Sigmoid colon (tissue), 7 donors: ENCODE results near the gene NACA2. TPM values are rescaled to one million over a fixed set of nuclear protein-coding genes. Genes with fewer than 3 reads are reported as not detected.
A peak's percentile ranks its signal among the peaks of the same experiment; 100 is the strongest.
"Not testable (repeated sequence)": the region's sequence is repeated elsewhere in the genome, so short reads cannot be mapped to it uniquely, and the experiment has no call there.

Source experiments
- DNase-seq: peaks from one replicate; pipeline ENCODE4 v3.0.0-alpha.2; 2019
- H3K27ac ChIP-seq, 4 donors: fragments of 200-600 bp; sonication (generic); one replicate each; pipeline ENCODE4 v1.5.1; 2016 to 2019; ENCODE audit warnings: mild to moderate bottlenecking in 1 of 4
- H3K27me3 ChIP-seq, 3 donors: fragments of 200-600 bp; sonication (generic); one replicate each; pipeline ENCODE4 v1.5.1; 2019; ENCODE audit warnings: mild to moderate bottlenecking in 1 of 3
- H3K36me3 ChIP-seq, 4 donors: fragments of 200-600 bp; sonication (generic); one replicate each; pipeline ENCODE4 v1.5.1; 2016 to 2019
- H3K4me1 ChIP-seq, 4 donors: fragments of 200-600 bp; sonication (generic); one replicate each; pipeline ENCODE4 v1.5.1; 2017 to 2019
- H3K4me3 ChIP-seq, 4 donors: fragments of 200-600 bp; sonication (generic); one replicate each; pipeline ENCODE4 v1.5.1; 2017 to 2019; ENCODE audit warnings: mild to moderate bottlenecking in 2 of 4, moderate library complexity in 1 of 4
- H3K9me3 ChIP-seq, 4 donors: fragments of 200-600 bp in 3 of 4; sonication (generic) in 3 of 4; one replicate each; pipeline versions ENCODE4 v1.5.1 to v1.6.1; 2013 to 2019
- CTCF ChIP-seq, 4 experiments: fragments of 450-650 bp in 3 of 4; fragments of 200-600 bp in 1 of 4; IDR thresholded peaks; one replicate each; pipeline ENCODE4 v1.5.1; 2016 to 2019; ENCODE audit warnings: antibody characterized with exemption in 4 of 4, mild to moderate bottlenecking in 3 of 4, moderate library complexity in 2 of 4
- EP300 ChIP-seq, 4 donors: sonication (generic); formaldehyde crosslinking; IDR thresholded peaks; one replicate each; pipeline ENCODE4 v1.6.1; 2017; ENCODE audit warnings: antibody characterized with exemption in 4 of 4
- POLR2A ChIP-seq, 2 donors: fragments of 450-650 bp; IDR thresholded peaks; one replicate each; pipeline ENCODE4 v1.6.1; 2016; ENCODE audit warnings: antibody characterized with exemption in 2 of 2, mild to moderate bottlenecking in 2 of 2, moderate library complexity in 2 of 2
- POLR2AphosphoS5 ChIP-seq, 4 donors: sonication (generic); formaldehyde crosslinking; IDR thresholded peaks; one replicate each; pipeline ENCODE4 v1.6.1; 2017; ENCODE audit warnings: antibody characterized with exemption in 4 of 4
- WGBS, 2 donors: extraction: QIAGEN DNeasy Blood & Tissue Kit; methylation state at CpG; one replicate each; pipeline ENCODE4 v1.1.7; 2013; 5-methylcytosine and 5-hydroxymethylcytosine counted together
- intact Hi-C: fragments of 100-400 bp; cut with DNase I; formaldehyde crosslinking; loops from one replicate; pipeline ENCODE4 v1.15.1; 2023
- polyA plus RNA-seq, 3 donors: library from polyadenylated mRNA; stranded (reverse); fragments of 200-250 nt; gene quantifications; one replicate each; pipeline ENCODE4 v1.2.3, GENCODE V29; 2013
- total RNA-seq, 4 donors: library from RNA; depleted of rRNA; stranded (reverse); fragments of >200 nt; gene quantifications; one replicate each; pipeline ENCODE4 v1.1.0, GENCODE V29; 2016
- donor health status: healthy with polysubstance abuse.
- donor health status: Bipolar disorder and iron deficiency.
- donor health status: healthy.

The NACA2 gene
- total and polyA plus RNA-seq, 7 donors, result not detected

GRCh38 chr17:61578645-61579044, 12.4 kb downstream of the NACA2 start:
- Histone ChIP-seq H3K27ac (no peak overlapping the region), H3K9me3 (no peaks in the 10 kb centered on the region), H3K27me3 (no peaks in the 10 kb centered on the region), H3K4me3 (no peak overlapping the region), H3K4me1 (peaks cover 0 to 3% (median 0%) of the 10 kb centered on the region in 4 donors), H3K36me3 (no peaks in the 10 kb centered on the region)
- no peak for DNase-seq
- intact Hi-C loops, result no loop called here
- 92 to 96% methylated on average over 4 of the region's 4 CpGs for WGBS, 2 donors
- TF ChIP-seq POLR2AphosphoS5 (IDR thresholded peaks at IDR 0.05) (no peak), EP300 (IDR thresholded peaks at IDR 0.05) (no peak), POLR2A (IDR thresholded peaks at IDR 0.05) (no peak), CTCF (IDR thresholded peaks at IDR 0.05) (no peak)

GRCh38 chr17:61575983-61576382, 15.0 kb downstream of the NACA2 start:
- no peak overlapping the region for H3K4me3 ChIP-seq
- H3K27me3 ChIP-seq, result no peaks in the 10 kb centered on the region
- no peak overlapping the region for H3K27ac ChIP-seq
- intact Hi-C loops, result no loop called here
- no peaks in the 10 kb centered on the region for H3K36me3 ChIP-seq
- no peaks in the 10 kb centered on the region for H3K9me3 ChIP-seq
- DNase-seq, result no peak
- peaks cover 0 to 3% (median 0%) of the 10 kb centered on the region in 4 donors for H3K4me1 ChIP-seq
- TF ChIP-seq POLR2A (IDR thresholded peaks at IDR 0.05) (no peak), POLR2AphosphoS5 (IDR thresholded peaks at IDR 0.05) (no peak), CTCF (IDR thresholded peaks at IDR 0.05) (no peak), EP300 (IDR thresholded peaks at IDR 0.05) (no peak)
- WGBS, 2 donors, result 94 to 96% methylated on average over 2 of the region's 2 CpGs

GRCh38 chr17:61575352-61575975, 15.6 kb downstream of the NACA2 start:
- no peak overlapping the region for H3K4me3 ChIP-seq
- H3K4me1 ChIP-seq, result peaks cover 0 to 3% (median 0%) of the 10 kb centered on the region in 4 donors
- H3K27ac ChIP-seq, result no peak overlapping the region
- no peak for TF ChIP-seq CTCF (IDR thresholded peaks at IDR 0.05)
- TF ChIP-seq EP300 (IDR thresholded peaks at IDR 0.05), result no peak
- no peaks in the 10 kb centered on the region for H3K27me3 ChIP-seq
- H3K36me3 ChIP-seq, result no peaks in the 10 kb centered on the region
- no peaks in the 10 kb centered on the region for H3K9me3 ChIP-seq
- no peak for DNase-seq
- intact Hi-C loops, result no loop called here
- 57 to 69% methylated on average over 5 of the region's 5 CpGs for WGBS, 2 donors

- Histone ChIP-seq H3K36me3 (no peaks in the 10 kb centered on the region), H3K27me3 (no peaks in the 10 kb centered on the region), H3K27ac (no peak overlapping the region), H3K4me1 (peaks cover 0 to 3% (median 0%) of the 10 kb centered on the region in 4 donors), H3K9me3 (no peaks in the 10 kb centered on the region), H3K4me3 (no peak overlapping the region)
- no peak for DNase-seq
- peak in 1 of 4 experiments; percentile 8 for TF ChIP-seq CTCF (IDR thresholded peaks at IDR 0.05)
- no peak for TF ChIP-seq POLR2AphosphoS5 (IDR thresholded peaks at IDR 0.05)
- TF ChIP-seq POLR2A (IDR thresholded peaks at IDR 0.05), result no peak
- TF ChIP-seq EP300 (IDR thresholded peaks at IDR 0.05), result no peak
- intact Hi-C loops, result no loop called here
- 20 to 40% methylated on average over 9 of the region's 9 CpGs for WGBS, 2 donors
Measured at GRCh38 chr17:61574542-61575351, 16.3 kb downstream of the NACA2 start.

- H3K4me1 ChIP-seq, H3K27ac ChIP-seq, intact Hi-C loops, H3K4me3 ChIP-seq, DNase-seq, H3K27me3 ChIP-seq, H3K36me3 ChIP-seq, H3K9me3 ChIP-seq: not testable (repeated sequence)
- WGBS, 2 donors, result 96 to 97% methylated on average over 7 of the region's 7 CpGs
Measured at GRCh38 chr17:61572547-61572946, 18.5 kb downstream of the NACA2 start.
